Prostate gland (tissue), 2 donors: ENCODE results near the gene RAPGEF2. TPM values are rescaled to one million over a fixed set of nuclear protein-coding genes. Genes with fewer than 3 reads are reported as not detected.

Experiments
- DNase-seq: peaks from one replicate; pipeline ENCODE4 v3.0.0-alpha.2; 2019; ENCODE audit warnings: low spot score
- H3K27ac ChIP-seq, 2 donors: fragments of 200-600 bp; sonication (generic); 2 replicates each; pipeline ENCODE4 v1.5.1; 2017 to 2019
- H3K27me3 ChIP-seq: fragments of 200-600 bp; sonication (generic); replicated peaks from 2 replicates; pipeline ENCODE4 v1.5.1; 2019; ENCODE audit not compliant: insufficient read depth
- H3K36me3 ChIP-seq, 2 donors: fragments of 200-600 bp; sonication (generic); 1 replicate in 1 of 2; 2 replicates in 1 of 2; pipeline versions ENCODE4 v1.5.1 to v1.8.1; 2017 to 2019
- H3K4me1 ChIP-seq: fragments of 200-600 bp; sonication (generic); replicated peaks from 2 replicates; pipeline ENCODE4 v1.5.1; 2019
- H3K4me3 ChIP-seq, 2 donors: fragments of 200-600 bp; sonication (generic); 2 replicates each; pipeline ENCODE4 v1.5.1; 2017 to 2019
- H3K9me3 ChIP-seq: fragments of 200-600 bp; sonication (generic); 2 replicates; pipeline ENCODE4 v1.5.1; 2017
- POLR2A ChIP-seq: fragments of 450-650 bp; IDR thresholded peaks from one replicate; pipeline ENCODE4 v1.6.1; 2016; ENCODE audit warnings: antibody characterized with exemption, mild to moderate bottlenecking
- POLR2AphosphoS5 ChIP-seq: sonication (generic); formaldehyde crosslinking; IDR thresholded peaks from one replicate; pipeline ENCODE4 v1.6.1; 2017; ENCODE audit warnings: antibody characterized with exemption
- WGBS: methylation state at CpG from one replicate; pipeline ENCODE4 v1.1.5; 2018; 5-methylcytosine and 5-hydroxymethylcytosine counted together
- intact Hi-C: fragments of 100-400 bp; cut with DNase I; formaldehyde crosslinking; loops from one replicate; pipeline ENCODE4 v1.14.2; 2022
- total RNA-seq, 2 donors: library from RNA; depleted of rRNA; stranded (reverse); fragments of >200 nt; gene quantifications; one replicate each; pipeline ENCODE4 v1.1.0, GENCODE V29; 2016
- TF ChIP-seq, protein P1 (sequence below), 4 experiments: fragments of 200-600 bp in 2 of 4; fragments of 450-650 bp in 2 of 4; sonication (generic) in 2 of 4; IDR thresholded peaks; 1 replicate in 3 of 4; 2 replicates in 1 of 4; pipeline ENCODE4 v1.5.1; 2016 to 2019; ENCODE audit warnings: antibody characterized with exemption in 4 of 4, mild to moderate bottlenecking in 2 of 4, moderate library complexity in 2 of 4

RAPGEF2 gene
- total RNA-seq, 2 donors from 2014 or later = 29.2 to 29.5 TPM

DNA sequence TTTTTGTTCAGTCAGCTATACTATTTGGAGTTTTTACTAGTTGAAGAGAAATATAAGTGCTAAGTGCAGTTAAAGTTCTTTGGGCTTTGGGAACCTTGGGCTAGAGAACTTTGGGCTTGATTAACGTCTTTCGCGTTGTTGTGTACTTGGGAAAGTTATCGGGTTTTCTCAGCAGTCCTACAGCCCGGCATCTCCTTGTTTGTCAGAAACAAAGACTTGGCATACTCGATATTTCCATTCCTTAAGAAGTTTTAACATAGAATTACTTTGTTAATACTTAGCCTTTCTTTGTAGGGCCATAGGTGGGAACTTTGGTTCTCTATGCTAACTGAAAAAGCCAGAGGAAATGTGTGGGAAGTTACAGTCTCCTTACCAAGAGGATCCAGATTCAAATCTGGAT, 28.7 kb downstream of the RAPGEF2 start:
- intact Hi-C loops = no loop called here
- no peak for TF ChIP-seq POLR2AphosphoS5
- TF ChIP-seq POLR2A = no peak
- TF ChIP-seq, protein P1, sequence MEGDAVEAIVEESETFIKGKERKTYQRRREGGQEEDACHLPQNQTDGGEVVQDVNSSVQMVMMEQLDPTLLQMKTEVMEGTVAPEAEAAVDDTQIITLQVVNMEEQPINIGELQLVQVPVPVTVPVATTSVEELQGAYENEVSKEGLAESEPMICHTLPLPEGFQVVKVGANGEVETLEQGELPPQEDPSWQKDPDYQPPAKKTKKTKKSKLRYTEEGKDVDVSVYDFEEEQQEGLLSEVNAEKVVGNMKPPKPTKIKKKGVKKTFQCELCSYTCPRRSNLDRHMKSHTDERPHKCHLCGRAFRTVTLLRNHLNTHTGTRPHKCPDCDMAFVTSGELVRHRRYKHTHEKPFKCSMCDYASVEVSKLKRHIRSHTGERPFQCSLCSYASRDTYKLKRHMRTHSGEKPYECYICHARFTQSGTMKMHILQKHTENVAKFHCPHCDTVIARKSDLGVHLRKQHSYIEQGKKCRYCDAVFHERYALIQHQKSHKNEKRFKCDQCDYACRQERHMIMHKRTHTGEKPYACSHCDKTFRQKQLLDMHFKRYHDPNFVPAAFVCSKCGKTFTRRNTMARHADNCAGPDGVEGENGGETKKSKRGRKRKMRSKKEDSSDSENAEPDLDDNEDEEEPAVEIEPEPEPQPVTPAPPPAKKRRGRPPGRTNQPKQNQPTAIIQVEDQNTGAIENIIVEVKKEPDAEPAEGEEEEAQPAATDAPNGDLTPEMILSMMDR (IDR thresholded peaks at IDR 0.05) = no peak
- 89% methylated on average over 6 of the region's 6 CpGs for WGBS
- H3K27me3 ChIP-seq = no peaks in the 10 kb centered on the region
- H3K36me3 ChIP-seq = no peaks in the 10 kb centered on the region
- H3K4me3 ChIP-seq = no peak overlapping the region
- no peak for DNase-seq
- no peak overlapping the region for H3K27ac ChIP-seq
- no peaks in the 10 kb centered on the region for H3K4me1 ChIP-seq
- H3K9me3 ChIP-seq = no peaks in the 10 kb centered on the region

DNA sequence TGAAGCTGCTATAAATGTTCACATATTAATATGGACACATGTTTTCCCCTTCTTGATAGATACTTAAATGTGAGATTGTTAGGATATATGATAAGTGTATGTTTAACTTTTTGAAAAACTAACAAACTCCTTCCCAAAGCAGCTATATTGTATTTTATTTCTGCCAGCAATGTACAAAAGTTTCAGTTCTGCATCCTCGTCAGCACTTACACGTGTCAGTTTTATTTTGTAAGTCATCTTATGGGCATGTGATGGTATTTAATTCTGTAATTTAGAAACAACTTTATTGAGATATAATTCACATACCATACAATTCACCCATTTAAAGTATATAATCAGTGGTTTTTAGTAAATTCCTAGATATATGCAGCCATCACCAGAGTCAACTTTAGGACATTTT, 31.6 kb downstream of the RAPGEF2 start:
- H3K4me1 ChIP-seq = no peaks in the 10 kb centered on the region
- 91% methylated on average over 2 of the region's 2 CpGs for WGBS
- H3K27ac ChIP-seq = no peak overlapping the region
- TF ChIP-seq POLR2AphosphoS5 (no peak), POLR2A (no peak)
- TF ChIP-seq, protein P1 (IDR thresholded peaks at IDR 0.05) = no peak
- intact Hi-C loops = no loop called here
- DNase-seq = no peak
- no peaks in the 10 kb centered on the region for H3K9me3 ChIP-seq
- H3K27me3 ChIP-seq = no peaks in the 10 kb centered on the region
- H3K4me3 ChIP-seq = no peak overlapping the region
- H3K36me3 ChIP-seq = no peaks in the 10 kb centered on the region

DNA sequence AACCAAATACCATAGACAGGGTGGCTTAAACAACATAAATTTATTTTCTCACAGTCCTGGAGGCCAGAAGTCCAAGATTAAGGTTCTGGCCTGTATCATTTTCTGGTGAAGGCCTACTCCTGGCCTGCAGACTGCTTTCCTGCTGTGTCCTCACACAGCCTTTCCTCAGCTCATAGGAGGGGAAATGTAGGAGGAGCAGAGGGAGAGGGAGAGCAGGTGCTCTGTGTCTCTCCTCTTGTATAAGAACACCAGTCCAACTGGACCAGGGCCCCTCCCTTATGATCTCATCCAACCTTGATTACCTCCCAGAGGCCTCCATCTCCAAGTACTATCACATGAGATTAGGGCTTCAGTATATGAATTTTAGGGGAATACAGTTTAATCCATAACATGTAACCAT, 34.3 kb downstream of the RAPGEF2 start:
- no peaks in the 10 kb centered on the region for H3K27me3 ChIP-seq
- H3K27ac ChIP-seq = no peak overlapping the region
- H3K4me3 ChIP-seq = no peak overlapping the region
- intact Hi-C loops = no loop called here
- no peak for DNase-seq
- no peaks in the 10 kb centered on the region for H3K36me3 ChIP-seq
- H3K9me3 ChIP-seq = no peaks in the 10 kb centered on the region
- H3K4me1 ChIP-seq = no peaks in the 10 kb centered on the region
- TF ChIP-seq POLR2A (no peak), POLR2AphosphoS5 (no peak)
- TF ChIP-seq, protein P1 (IDR thresholded peaks at IDR 0.05) = no peak

DNA sequence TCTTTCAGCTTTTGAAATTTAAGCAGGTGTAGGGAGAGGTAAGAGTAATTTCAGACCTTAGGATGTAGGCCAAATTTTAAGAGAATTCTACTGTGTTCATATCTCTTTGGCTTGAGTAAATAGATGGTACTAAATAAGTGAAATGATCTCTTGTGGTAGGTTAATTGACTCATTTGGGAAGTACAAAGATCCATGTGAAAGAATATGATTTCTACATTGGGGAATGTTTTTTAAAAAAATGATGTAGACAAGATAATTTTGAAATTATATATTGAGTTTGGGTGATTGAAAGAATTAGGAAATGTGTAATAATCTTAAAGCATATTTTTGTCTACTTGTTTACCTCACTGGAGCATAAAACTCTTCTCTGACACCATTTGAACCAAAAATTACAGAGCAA, 35.6 kb downstream of the RAPGEF2 start:
- no peaks in the 10 kb centered on the region for H3K4me1 ChIP-seq
- no peak overlapping the region for H3K27ac ChIP-seq
- no peak overlapping the region for H3K4me3 ChIP-seq
- H3K9me3 ChIP-seq = no peaks in the 10 kb centered on the region
- intact Hi-C loops = no loop called here
- no peaks in the 10 kb centered on the region for H3K27me3 ChIP-seq
- H3K36me3 ChIP-seq = no peaks in the 10 kb centered on the region
- TF ChIP-seq POLR2AphosphoS5 (no peak), POLR2A (no peak)
- TF ChIP-seq, protein P1 (IDR thresholded peaks at IDR 0.05) = no peak
- no peak for DNase-seq

DNA sequence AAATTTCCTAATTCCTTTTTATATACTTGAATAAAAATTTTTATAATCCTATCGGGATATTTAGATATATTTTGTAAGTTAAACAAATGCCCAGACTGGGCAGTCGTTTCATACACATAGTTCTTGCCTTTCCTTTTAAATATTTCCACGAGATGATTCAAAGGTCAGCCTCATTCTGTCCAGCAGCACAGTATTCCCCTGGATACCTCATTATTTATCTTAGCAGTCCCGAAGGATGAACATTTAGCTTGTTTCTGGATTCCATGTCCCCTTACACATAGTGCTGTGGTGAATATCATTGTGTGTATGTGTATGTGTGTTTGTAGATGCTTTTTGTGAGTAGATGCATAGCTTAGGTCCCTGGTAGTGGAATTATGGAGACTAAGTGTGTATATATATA, 38.3 kb downstream of the RAPGEF2 start:
- Histone ChIP-seq H3K27me3 (no peaks in the 10 kb centered on the region), H3K4me3 (no peak overlapping the region), H3K4me1 (no peaks in the 10 kb centered on the region), H3K27ac (no peak overlapping the region), H3K9me3 (no peaks in the 10 kb centered on the region), H3K36me3 (no peaks in the 10 kb centered on the region)
- 47% methylated on average over 4 of the region's 4 CpGs for WGBS
- intact Hi-C loops = no loop called here
- DNase-seq = no peak
- TF ChIP-seq POLR2AphosphoS5 (no peak), POLR2A (no peak)
- TF ChIP-seq, protein P1 (IDR thresholded peaks at IDR 0.05) = no peak
